Stimulated activated CD4-positive, alpha-beta T cell treated with anti-CD3 and anti-CD28 coated beads, Interleukin-12 subunit alpha, Interleukin-12 subunit beta, amount 100 ng/mL, for 48 hours (primary cell): ENCODE data around the gene TMEM45A.

Experiments used
- DNase-seq, 3 donors: peaks; one replicate each; pipeline ENCODE4 v3.0.0-alpha.2; 2020; ENCODE audit warnings: low read depth in 2 of 3, low spot score in 1 of 3

The TMEM45A gene

DNA sequence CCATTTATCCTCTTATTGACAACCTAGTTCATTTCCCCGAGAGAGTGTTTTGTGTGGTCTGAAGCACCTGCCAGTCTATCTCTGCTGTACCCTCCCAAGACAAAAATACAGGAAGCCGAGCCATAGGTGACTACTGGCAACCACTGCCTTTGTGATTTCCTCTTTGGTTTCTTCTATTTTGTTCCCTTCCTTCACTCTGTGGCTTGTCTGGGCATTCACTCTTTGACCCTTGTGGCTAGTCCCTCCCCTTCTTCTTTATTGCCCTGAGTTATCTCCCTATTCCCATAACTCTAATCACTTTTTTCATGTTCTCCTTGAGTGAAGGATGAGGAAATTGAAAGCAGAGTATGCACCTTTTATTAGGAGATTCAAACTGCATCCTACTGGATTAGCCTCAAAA is 116.9 kb downstream of the TMEM45A start, which contains the start of gene ADGRG7:
ADGRG7 (plus strand) TSS at position 297 of the 400 bp plus-strand sequence. CDS start 256 bp downstream, outside the sequence.
- DNase-seq, result no peak

DNA sequence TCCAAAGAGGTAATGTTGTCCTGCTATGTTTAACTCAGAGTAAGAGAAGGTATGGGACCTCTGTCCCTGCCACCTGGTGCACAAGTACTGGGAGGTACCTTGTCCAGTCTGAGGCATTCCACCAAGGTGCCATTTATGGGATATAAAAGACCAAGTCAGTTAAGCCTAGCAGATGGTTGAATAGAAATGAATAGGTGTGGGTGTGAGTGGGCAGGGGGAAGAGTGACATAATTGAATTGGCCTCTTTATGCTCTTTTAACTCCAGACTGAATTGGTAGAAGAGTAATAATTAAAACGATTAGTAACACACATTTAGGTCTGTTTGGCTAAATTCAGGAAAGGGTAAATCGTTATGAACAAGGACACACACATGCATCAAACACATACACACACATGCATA is 117.5 kb downstream of the TMEM45A start:
- DNase-seq, result no peak

DNA sequence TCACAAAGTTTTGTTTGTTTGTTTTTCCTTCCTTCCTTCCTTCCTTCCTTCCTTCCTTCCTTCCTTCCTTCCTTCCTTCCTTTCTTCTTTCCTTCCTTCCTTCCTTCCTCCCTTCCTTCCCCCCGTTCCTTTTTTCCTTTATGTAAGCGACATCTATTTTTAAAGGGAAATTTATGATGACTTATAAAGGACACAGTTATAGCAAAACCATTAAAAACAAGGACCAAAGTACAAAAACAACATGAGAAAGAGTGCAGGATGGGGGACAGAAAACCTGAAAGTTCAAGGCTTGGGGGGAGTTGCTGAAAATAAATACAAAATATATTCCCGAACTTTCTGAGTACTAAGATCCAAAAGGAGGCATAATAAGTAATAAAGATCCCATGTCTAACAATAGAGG is 118.8 kb downstream of the TMEM45A start:
- DNase-seq, result no peak

DNA sequence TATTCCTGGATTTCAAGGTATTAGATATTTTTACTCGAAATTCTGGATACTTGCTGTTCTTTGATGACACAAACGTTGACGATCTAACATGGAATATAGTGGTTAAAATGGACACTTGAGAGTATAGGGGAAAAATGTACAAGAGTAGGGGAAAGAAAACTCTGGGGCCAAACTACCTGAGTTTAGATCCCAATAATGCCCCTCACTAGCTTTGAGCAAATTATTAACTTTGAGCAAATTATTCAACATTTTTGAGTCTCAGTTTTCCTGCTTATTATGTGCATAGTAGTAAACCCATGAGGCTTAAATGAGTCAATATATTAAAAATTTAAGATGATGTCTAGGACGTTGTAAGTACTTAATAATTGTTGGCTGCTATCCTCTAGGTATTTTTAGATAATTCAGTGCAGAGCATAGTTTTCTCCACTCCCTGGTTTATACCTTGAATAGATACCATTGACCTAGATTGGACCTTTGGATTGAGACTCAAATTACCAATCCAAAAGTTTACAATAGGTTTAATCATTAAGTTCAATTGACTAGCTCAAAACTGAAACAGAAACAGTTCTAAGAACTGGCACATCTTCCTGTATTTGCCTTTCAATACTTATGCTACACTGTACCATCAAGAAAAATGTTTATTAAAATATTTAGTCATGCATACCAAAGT is 121.4 kb downstream of the TMEM45A start:
- DNase-seq, result no peak

DNA sequence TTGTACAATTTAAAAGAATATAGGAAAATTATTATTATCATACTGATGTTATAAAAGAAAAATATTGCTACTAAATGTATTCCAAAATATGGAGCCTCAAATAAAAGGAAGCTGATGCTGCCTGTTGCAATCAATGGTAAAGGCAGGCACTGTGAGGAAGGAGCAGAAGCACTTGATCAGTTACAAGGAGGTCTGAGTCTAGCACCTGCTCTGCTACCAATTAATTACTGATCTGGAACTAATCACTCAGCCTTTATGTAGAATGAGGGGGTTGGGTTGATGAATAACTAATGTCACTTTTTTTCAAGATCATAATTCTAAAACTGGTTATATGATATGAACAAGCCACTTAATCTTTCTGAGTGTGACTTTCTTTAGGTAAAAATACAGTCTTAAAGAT is 122.5 kb downstream of the TMEM45A start:
- DNase-seq, result no peak

DNA sequence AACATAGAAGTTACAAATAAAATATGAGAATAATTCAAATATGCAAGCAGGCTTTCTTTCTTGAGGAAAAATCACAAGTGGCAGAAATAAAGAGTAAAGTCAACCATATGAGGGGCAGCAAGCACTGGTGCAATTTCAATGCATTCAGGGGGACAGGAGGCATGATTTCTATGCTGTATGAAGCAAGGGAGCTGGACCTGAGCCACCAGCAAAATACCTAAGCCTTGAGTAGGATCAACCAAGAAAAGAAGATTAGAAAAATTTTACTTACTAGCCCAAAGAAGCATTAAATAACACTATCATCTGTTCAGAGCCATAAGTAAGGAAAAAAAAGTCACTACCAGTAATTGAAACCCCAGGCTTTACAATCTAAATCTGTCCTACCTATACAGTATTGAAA is 123.3 kb downstream of the TMEM45A start:
- DNase-seq, result no peak

DNA sequence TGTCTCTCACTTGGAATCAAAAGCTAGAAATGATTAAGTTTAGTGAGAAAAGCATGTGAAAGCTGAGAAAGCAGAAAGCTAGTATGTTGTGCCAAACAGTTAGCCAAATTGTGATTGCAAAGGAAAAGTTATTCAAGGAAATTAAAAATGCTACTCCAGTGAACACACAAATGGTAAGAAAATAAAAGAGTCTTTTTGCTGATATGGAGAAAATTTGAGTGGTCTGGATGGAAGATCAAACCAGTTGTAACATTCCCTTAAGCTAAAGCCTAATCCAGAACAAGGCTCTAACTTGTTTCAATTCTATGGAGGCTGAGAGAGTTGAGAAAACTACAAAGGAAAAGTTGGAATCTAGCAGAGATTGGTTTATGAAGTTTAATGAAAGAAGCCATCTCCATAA is 128.8 kb downstream of the TMEM45A start:
- no peak for DNase-seq
